Measurements from ENCODE around the gene COL9A3. TPM values are rescaled to one million over a fixed set of nuclear protein-coding genes. Genes with fewer than 3 reads are reported as not detected.

The COL9A3 gene
- total and polyA plus RNA-seq, 2 donors from 2014 or later = 2.3 to 4.3 TPM

GRCh38 chr20:62809530-62810428, 7.1 kb upstream of the COL9A3 start:
- H3K36me3 ChIP-seq (ENCODE audit: control insufficient read depth in 2 of 3, insufficient read depth in 3 of 3, low read length in 3 of 3) = peaks cover 0 to 23% (median 12%) of the 10 kb centered on the region in 3 donors
- H3K9me3 ChIP-seq (ENCODE audit: control insufficient read depth in 2 of 3, insufficient read depth in 1 of 3, low read length in 3 of 3) = no peaks in the 10 kb centered on the region
- DNase-seq = no peak

GRCh38 chr20:62811320-62811719, 5.5 kb upstream of the COL9A3 start:
- intact Hi-C loops (cut with DNase I) = no loop called here
- FAIRE-seq (no peak), DNase-seq (no peak)
- Histone ChIP-seq H3K27ac (ENCODE audit: low read depth in 2 of 2, low read length in 2 of 2) (no peak overlapping the region), H3K4me1 (ENCODE audit: control insufficient read depth in 2 of 3, insufficient read depth in 2 of 3, low read depth in 1 of 3, low read length in 3 of 3) (peaks cover 0 to 13% (median 5%) of the 10 kb centered on the region in 3 donors), H3K27me3 (ENCODE audit: control insufficient read depth, insufficient read depth, low read length) (peaks cover 4% of the 10 kb centered on the region), H3K4me3 (ENCODE audit: low read length in 3 of 3) (no peak overlapping the region), H3K9ac (ENCODE audit: low read length in 3 of 3) (no peak overlapping the region), H3K36me3 (ENCODE audit: control insufficient read depth in 2 of 3, insufficient read depth in 3 of 3, low read length in 3 of 3) (peaks cover 0 to 23% (median 12%) of the 10 kb centered on the region in 3 donors), H3K9me3 (ENCODE audit: control insufficient read depth in 2 of 3, insufficient read depth in 1 of 3, low read length in 3 of 3) (no peaks in the 10 kb centered on the region)
- no peak for TF ChIP-seq CTCF (IDR thresholded peaks at IDR 0.05; ENCODE audit: borderline replicate concordance, extremely low read depth, insufficient read depth)

More at GRCh38 chr20:62809530-62810428, 7.1 kb upstream of the COL9A3 start:
- FAIRE-seq = no peak
- Histone ChIP-seq H3K27ac (ENCODE audit: low read depth in 2 of 2, low read length in 2 of 2) (no peak overlapping the region), H3K27me3 (ENCODE audit: control insufficient read depth, insufficient read depth, low read length) (no peaks in the 10 kb centered on the region), H3K4me1 (ENCODE audit: control insufficient read depth in 2 of 3, insufficient read depth in 2 of 3, low read depth in 1 of 3, low read length in 3 of 3) (peaks cover 0 to 16% (median 12%) of the 10 kb centered on the region in 3 donors), H3K4me3 (ENCODE audit: low read length in 3 of 3) (no peak overlapping the region), H3K9ac (ENCODE audit: low read length in 3 of 3) (no peak overlapping the region)
- no peak for TF ChIP-seq CTCF (IDR thresholded peaks at IDR 0.05; ENCODE audit: borderline replicate concordance, extremely low read depth, insufficient read depth)
- intact Hi-C loops (cut with DNase I) = loop anchor here (10.0 kb wide), 1 partner anchor 145 kb away; no protein-coding TSS in a partner anchor

- FAIRE-seq = no peak
- Histone ChIP-seq H3K9ac (ENCODE audit: low read length in 3 of 3) (no peak overlapping the region), H3K27me3 (ENCODE audit: control insufficient read depth, insufficient read depth, low read length) (peaks cover 4% of the 10 kb centered on the region), H3K36me3 (ENCODE audit: control insufficient read depth in 2 of 3, insufficient read depth in 3 of 3, low read length in 3 of 3) (peaks cover 0 to 23% (median 12%) of the 10 kb centered on the region in 3 donors), H3K27ac (ENCODE audit: low read depth in 2 of 2, low read length in 2 of 2) (no peak overlapping the region), H3K4me3 (ENCODE audit: low read length in 3 of 3) (no peak overlapping the region), H3K9me3 (ENCODE audit: control insufficient read depth in 2 of 3, insufficient read depth in 1 of 3, low read length in 3 of 3) (no peaks in the 10 kb centered on the region), H3K4me1 (ENCODE audit: control insufficient read depth in 2 of 3, insufficient read depth in 2 of 3, low read depth in 1 of 3, low read length in 3 of 3) (peaks cover 0 to 12% (median under 1%) of the 10 kb centered on the region in 3 donors)
- no peak for TF ChIP-seq CTCF (IDR thresholded peaks at IDR 0.05; ENCODE audit: borderline replicate concordance, extremely low read depth, insufficient read depth)
- intact Hi-C loops (cut with DNase I) = no loop called here
- DNase-seq = no peak
Observed at GRCh38 chr20:62811720-62812119, 5.1 kb upstream of the COL9A3 start.

Measured in kidney (tissue), 14 donors.